H1 (cell line): ENCODE results near the gene MILR1. TPM values are rescaled to one million over a fixed set of nuclear protein-coding genes. Genes with fewer than 3 reads are reported as not detected.

ENCODE experiments used
- CTCF ChIA-PET: fragments of 300-600 bp; sonication (Branson Sonifier 250); formaldehyde crosslinking; loops from one replicate; lab custom pipeline; 2021; ENCODE audit not compliant: partially characterized antibody; lab: Charles Lee
- POLR2A ChIA-PET: fragments of 300-600 bp; sonication (Branson Sonifier 250); formaldehyde crosslinking; loops from one replicate; lab custom pipeline; 2021; ENCODE audit warnings: inconsistent platforms; ENCODE audit not compliant: partially characterized antibody; lab: Charles Lee
- DNase-seq, 2 experiments: peaks; one replicate each; pipeline versions ENCODE4 v3.0.0 to v3.0.0-alpha.2; 2010 to 2022; ENCODE audit warnings: low spot score in 2 of 2, low read depth in 1 of 2, mixed read lengths in 1 of 2
- FAIRE-seq: peaks from 2 replicates; lab custom pipeline; 2011; peaks lifted over from hg19 to GRCh38; lab: Jason Lieb, UNC
- H2AFZ ChIP-seq: 2 replicates; pipeline ENCODE4 v1.8.1; 2012; ENCODE audit warnings: low read length, inconsistent platforms
- H2AK5ac ChIP-seq: 2 replicates; pipeline ENCODE4 v1.6.1; 2013; ENCODE audit warnings: low read depth, low read length
- H2BK120ac ChIP-seq: replicated peaks from 2 replicates; pipeline ENCODE3; 2013; ENCODE audit warnings: low read depth, low read length, inconsistent platforms
- H2BK12ac ChIP-seq: 2 replicates; pipeline ENCODE4 v1.6.1; 2013; ENCODE audit warnings: low read depth, low read length
- H2BK15ac ChIP-seq: 2 replicates; pipeline ENCODE4 v1.6.1; 2013; ENCODE audit warnings: low read length
- H2BK20ac ChIP-seq: 2 replicates; pipeline ENCODE4 v1.6.1; 2013; ENCODE audit warnings: low read length
- H2BK5ac ChIP-seq: 2 replicates; pipeline ENCODE4 v1.6.1; 2013; ENCODE audit warnings: low read depth, low read length
- H3K14ac ChIP-seq: 2 replicates; pipeline ENCODE4 v1.6.1; 2013; ENCODE audit warnings: inconsistent platforms; ENCODE audit not compliant: insufficient read length
- H3K18ac ChIP-seq: 2 replicates; pipeline ENCODE4 v1.6.1; 2013; ENCODE audit warnings: low read length; ENCODE audit errors: extremely low read depth
- H3K23ac ChIP-seq: 2 replicates; pipeline ENCODE4 v1.6.1; 2013; ENCODE audit warnings: inconsistent platforms; ENCODE audit not compliant: insufficient read length
- H3K23me2 ChIP-seq: 2 replicates; pipeline ENCODE4 v1.6.1; 2013; ENCODE audit warnings: low read depth, low read length
- H3K27ac ChIP-seq: 2 replicates; pipeline ENCODE4 v1.6.1; 2011; ENCODE audit warnings: low read depth, low read length, inconsistent platforms
- H3K27me3 ChIP-seq, 4 experiments: replicated peaks in 1 of 4; 1 replicate in 1 of 4; 2 replicates in 3 of 4; pipeline versions ENCODE4 v1.6.1 to v1.8.1; 2011 to 2013; ENCODE audit warnings: low read length in 3 of 4, mild to moderate bottlenecking in 3 of 4, inconsistent platforms in 2 of 4, mixed read lengths in 2 of 4, moderate library complexity in 1 of 4; ENCODE audit not compliant: control insufficient read depth in 3 of 4, insufficient read depth in 3 of 4; ENCODE audit errors: extremely low read depth in 1 of 4
- H3K36me3 ChIP-seq, 4 experiments: 2 replicates each; pipeline versions ENCODE4 v1.6.1 to v1.8.1; 2011 to 2013; ENCODE audit warnings: mild to moderate bottlenecking in 4 of 4, low read length in 3 of 4, moderate library complexity in 2 of 4, control low read depth in 1 of 4, inconsistent platforms in 1 of 4; ENCODE audit not compliant: insufficient read depth in 4 of 4, control insufficient read depth in 2 of 4
- H3K4ac ChIP-seq: replicated peaks from 2 replicates; pipeline ENCODE3; 2013; ENCODE audit warnings: low read length, low read depth, mixed read lengths, inconsistent platforms; ENCODE audit not compliant: insufficient read length
- H3K4me1 ChIP-seq, 4 experiments: replicated peaks in 1 of 4; 1 replicate in 1 of 4; 2 replicates in 3 of 4; pipeline versions ENCODE4 v1.6.1 to v1.8.1; 2011 to 2013; ENCODE audit warnings: low read length in 3 of 4, inconsistent platforms in 2 of 4, mixed read lengths in 1 of 4; ENCODE audit not compliant: insufficient read depth in 4 of 4, control insufficient read depth in 3 of 4
- H3K4me2 ChIP-seq, 2 experiments: 2 replicates each; pipeline versions ENCODE4 v1.6.1 to v1.8.1; 2011 to 2013; ENCODE audit warnings: low read depth in 2 of 2, low read length in 2 of 2, control low read depth in 1 of 2, inconsistent platforms in 1 of 2, mild to moderate bottlenecking in 1 of 2; ENCODE audit not compliant: insufficient read depth in 1 of 2
- H3K4me3 ChIP-seq, 4 experiments: fragments of 200-600, 300-600 bp in 1 of 4; sonication (generic), shearing (Covaris generic), sonication (Bioruptor Twin) in 1 of 4; 2 replicates each; pipeline versions ENCODE4 v1.5.1 to v1.8.1; 2011 to 2016; ENCODE audit warnings: low read length in 4 of 4, low read depth in 3 of 4, control low read depth in 2 of 4, inconsistent platforms in 2 of 4, mild to moderate bottlenecking in 2 of 4, mixed read lengths in 1 of 4, moderate library complexity in 1 of 4; ENCODE audit not compliant: insufficient read depth in 2 of 4; ENCODE audit errors: extremely low read depth in 1 of 4
- H3K56ac ChIP-seq: replicated peaks from 2 replicates; pipeline ENCODE3; 2013; ENCODE audit warnings: low read depth, mild to moderate bottlenecking, mixed read lengths, low read length, inconsistent platforms; ENCODE audit not compliant: insufficient read length
- H3K79me1 ChIP-seq: 2 replicates; pipeline ENCODE4 v1.6.1; 2013; ENCODE audit warnings: low read depth, low read length, control low read depth
- H3K79me2 ChIP-seq, 2 experiments: 2 replicates each; pipeline versions ENCODE4 v1.6.1 to v1.8.1; 2012 to 2013; ENCODE audit warnings: low read length in 2 of 2, mild to moderate bottlenecking in 2 of 2, inconsistent platforms in 1 of 2; ENCODE audit not compliant: insufficient read depth in 2 of 2, control insufficient read depth in 1 of 2
- H3K9ac ChIP-seq, 4 experiments: replicated peaks in 1 of 4; 1 replicate in 1 of 4; 2 replicates in 3 of 4; pipeline versions ENCODE4 v1.6.1 to v1.8.1; 2011 to 2013; ENCODE audit warnings: low read depth in 3 of 4, low read length in 3 of 4, control low read depth in 2 of 4, mild to moderate bottlenecking in 2 of 4, moderate library complexity in 2 of 4, inconsistent platforms in 1 of 4; ENCODE audit errors: extremely low read depth in 1 of 4
- H3K9me3 ChIP-seq, 2 experiments: 2 replicates each; pipeline versions ENCODE4 v1.6.1 to v1.8.1; 2012 to 2013; ENCODE audit warnings: mild to moderate bottlenecking in 2 of 2, moderate library complexity in 2 of 2, control low read depth in 1 of 2, inconsistent platforms in 1 of 2, low read depth in 1 of 2, low read length in 1 of 2, mixed read lengths in 1 of 2; ENCODE audit not compliant: insufficient read depth in 2 of 2
- H4K20me1 ChIP-seq, 2 experiments: replicated peaks in 1 of 2; 2 replicates each; pipeline versions ENCODE3 to v1.8.1; 2011 to 2013; ENCODE audit warnings: inconsistent platforms in 2 of 2, low read length in 2 of 2, mild to moderate bottlenecking in 1 of 2; ENCODE audit not compliant: insufficient read depth in 2 of 2, control insufficient read depth in 1 of 2
- H4K5ac ChIP-seq: 2 replicates; pipeline ENCODE4 v1.6.1; 2013; ENCODE audit warnings: low read length, low read depth, mixed read lengths, inconsistent platforms; ENCODE audit not compliant: insufficient read length
- H4K8ac ChIP-seq: 2 replicates; pipeline ENCODE4 v1.8.0; 2013; ENCODE audit warnings: mild to moderate bottlenecking, moderate library complexity, low read length, inconsistent platforms; ENCODE audit not compliant: insufficient read depth; ENCODE audit errors: extremely low read depth
- H4K91ac ChIP-seq: replicated peaks from 2 replicates; pipeline ENCODE3; 2013; ENCODE audit warnings: low read length, mixed read lengths, inconsistent platforms; ENCODE audit not compliant: insufficient read length
- CREB1 ChIP-seq: IDR thresholded peaks from 2 replicates; pipeline ENCODE4 v1.6.1; 2012; ENCODE audit warnings: inconsistent platforms
- JUN ChIP-seq: IDR thresholded peaks from 2 replicates; pipeline ENCODE4 v1.6.1; 2011; ENCODE audit warnings: low read depth, mild to moderate bottlenecking, improper control_type of control experiment, low read length
- PHF8 ChIP-seq: fragments of 200-600 bp; sonication (generic); conservative IDR thresholded peaks from 2 replicates; pipeline ENCODE4 v1.7.1; 2012; ENCODE audit warnings: low read depth, mild to moderate bottlenecking, inconsistent platforms, low read length, moderate library complexity
- POLR2A ChIP-seq, 2 experiments: IDR thresholded peaks; 1 replicate in 1 of 2; 2 replicates in 1 of 2; pipeline ENCODE4 v1.6.1; 2011; ENCODE audit warnings: low read depth in 2 of 2, low read length in 2 of 2, mild to moderate bottlenecking in 2 of 2; ENCODE audit errors: control extremely low read depth in 1 of 2
- SAP30 ChIP-seq: fragments of 300-600 bp; sonication (generic); IDR thresholded peaks from 2 replicates; pipeline ENCODE4 v1.7.1; 2012; ENCODE audit warnings: low read length, moderate library complexity, mild to moderate bottlenecking, inconsistent platforms; ENCODE audit not compliant: insufficient read depth, insufficient replicate concordance
- WGBS, 2 experiments: shearing (Covaris generic) in 1 of 2; methylation state at CpG; one replicate each; pipeline versions ENCODE4 v1.1.6 to v1.1.7; 2013 to 2015; ENCODE audit warnings: low lambda C conversion rate in 2 of 2, mixed read lengths in 2 of 2, inconsistent platforms in 1 of 2, low coverage in 1 of 2, missing lambda C conversion rate in 1 of 2; ENCODE audit not compliant: insufficient replicate concordance in 2 of 2, insufficient coverage in 1 of 2, insufficient read length in 1 of 2; ENCODE audit errors: extremely low coverage in 1 of 2, missing lambda C conversion rate in 1 of 2; 5-methylcytosine and 5-hydroxymethylcytosine counted together
- polyA plus RNA-seq, 7 experiments: library from polyadenylated mRNA; depleted of rRNA in 3 of 7; stranded (reverse) in 5 of 7; unstranded in 2 of 7; fragments of >200 nt in 5 of 7; fragments of 200-250 nt in 2 of 7; gene quantifications; 1 replicate in 5 of 7; 2 replicates in 1 of 7; 4 replicates in 1 of 7; pipeline versions ENCODE4 v1.2.1 to v1.2.3, GENCODE V29; 2011 to 2013; ENCODE audit warnings: missing spikeins in 2 of 7, mixed read lengths in 2 of 7
- total RNA-seq: library from RNA; stranded (reverse); fragmentation: NEBNext Ultra II Directional; extraction: Animal tissue kit (Norgen Biotek cat#: 25700); gene quantifications from 2 replicates; pipeline ENCODE4 v1.2.1, GENCODE V29; 2021
- TF ChIP-seq, protein P1 (sequence below): IDR thresholded peaks from 2 replicates; pipeline ENCODE4 v1.6.1; 2012; ENCODE audit warnings: inconsistent platforms
- TF ChIP-seq, protein P2 (sequence below), 3 experiments: IDR thresholded peaks; 1 replicate in 2 of 3; 2 replicates in 1 of 3; pipeline versions ENCODE4 v1.5.1 to v1.6.1; 2011; ENCODE audit warnings: low read length in 3 of 3, mild to moderate bottlenecking in 3 of 3, inconsistent platforms in 2 of 3, low read depth in 1 of 3, moderate library complexity in 1 of 3; ENCODE audit not compliant: insufficient read depth in 1 of 3; ENCODE audit errors: control extremely low read depth in 1 of 3

The MILR1 gene
- total and polyA plus RNA-seq, 2 of the 8 experiments (the other 6 are each of a cell fraction or from before 2014, with no cell fraction given): not detected

DNA sequence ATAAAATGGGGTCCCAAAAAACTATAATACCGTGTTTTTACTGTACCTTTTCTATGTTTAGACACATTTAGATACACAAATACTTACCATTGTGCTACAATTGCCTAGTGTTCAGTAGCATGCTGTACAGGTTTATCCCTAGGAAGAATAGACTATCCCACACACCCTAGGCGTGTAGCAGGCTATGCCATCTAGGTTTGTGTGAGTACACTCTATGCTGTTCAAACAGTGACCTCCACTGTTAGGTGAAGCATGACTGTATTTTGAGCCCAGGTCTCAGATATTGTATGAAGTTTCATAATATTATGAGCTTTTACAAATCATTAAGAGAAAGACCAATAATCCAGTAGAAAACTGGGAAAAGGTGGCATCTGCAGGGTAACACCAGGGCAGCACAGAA lies 23.6 kb downstream of the MILR1 start:
- Histone ChIP-seq H3K23me2 (no peaks in the 10 kb centered on the region), H2BK15ac (no peak overlapping the region), H3K23ac (no peak overlapping the region), H3K18ac (no peak overlapping the region), H3K4me3 (no peak overlapping the region), H4K8ac (no peak overlapping the region; the same call in 1 of the 2 replicates), H2BK5ac (no peak overlapping the region), H3K14ac (no peak overlapping the region), H3K4ac (no peak overlapping the region), H4K20me1 (no peaks in the 10 kb centered on the region), H3K79me2 (no peaks in the 10 kb centered on the region)
- no peak for FAIRE-seq
- POLR2A ChIA-PET: no interaction called here
- TF ChIP-seq JUN (no peak), PHF8 (no peak), SAP30 (no peak), POLR2A (IDR thresholded peaks at IDR 0.05; ENCODE audit: control extremely low read depth in 1 of 2, low read depth in 2 of 2, low read length in 2 of 2) (no peak), CREB1 (no peak)
- TF ChIP-seq, protein P1, sequence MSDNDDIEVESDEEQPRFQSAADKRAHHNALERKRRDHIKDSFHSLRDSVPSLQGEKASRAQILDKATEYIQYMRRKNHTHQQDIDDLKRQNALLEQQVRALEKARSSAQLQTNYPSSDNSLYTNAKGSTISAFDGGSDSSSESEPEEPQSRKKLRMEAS: no peak
- TF ChIP-seq, protein P2, sequence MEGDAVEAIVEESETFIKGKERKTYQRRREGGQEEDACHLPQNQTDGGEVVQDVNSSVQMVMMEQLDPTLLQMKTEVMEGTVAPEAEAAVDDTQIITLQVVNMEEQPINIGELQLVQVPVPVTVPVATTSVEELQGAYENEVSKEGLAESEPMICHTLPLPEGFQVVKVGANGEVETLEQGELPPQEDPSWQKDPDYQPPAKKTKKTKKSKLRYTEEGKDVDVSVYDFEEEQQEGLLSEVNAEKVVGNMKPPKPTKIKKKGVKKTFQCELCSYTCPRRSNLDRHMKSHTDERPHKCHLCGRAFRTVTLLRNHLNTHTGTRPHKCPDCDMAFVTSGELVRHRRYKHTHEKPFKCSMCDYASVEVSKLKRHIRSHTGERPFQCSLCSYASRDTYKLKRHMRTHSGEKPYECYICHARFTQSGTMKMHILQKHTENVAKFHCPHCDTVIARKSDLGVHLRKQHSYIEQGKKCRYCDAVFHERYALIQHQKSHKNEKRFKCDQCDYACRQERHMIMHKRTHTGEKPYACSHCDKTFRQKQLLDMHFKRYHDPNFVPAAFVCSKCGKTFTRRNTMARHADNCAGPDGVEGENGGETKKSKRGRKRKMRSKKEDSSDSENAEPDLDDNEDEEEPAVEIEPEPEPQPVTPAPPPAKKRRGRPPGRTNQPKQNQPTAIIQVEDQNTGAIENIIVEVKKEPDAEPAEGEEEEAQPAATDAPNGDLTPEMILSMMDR (IDR thresholded peaks at IDR 0.05; ENCODE audit: control extremely low read depth in 1 of 3, insufficient read depth in 1 of 3, low read depth in 1 of 3, low read length in 3 of 3): no peak
- TF ChIP-seq, all 59 proteins: peak for 0
- no peak overlapping the region for H3K9ac ChIP-seq
- H4K91ac ChIP-seq: no peak overlapping the region
- no peak overlapping the region for H2AFZ ChIP-seq
- no peaks in the 10 kb centered on the region for H3K9me3 ChIP-seq
- WGBS, 2 experiments: 91% methylated on average over 2 of the region's 2 CpGs; no CpG with 5 or more reads in 1 of the 2 experiments
- H3K4me2 ChIP-seq: no peak overlapping the region
- peaks cover 0 to 4% (median under 1%) of the 10 kb centered on the region in 4 experiments; a peak in 3 of 8 replicates for H3K36me3 ChIP-seq
- H3K27ac ChIP-seq: no peak overlapping the region
- no peak overlapping the region for H2BK120ac ChIP-seq
- no peak overlapping the region for H2AK5ac ChIP-seq
- H2BK12ac ChIP-seq: no peak overlapping the region
- H2BK20ac ChIP-seq: no peak overlapping the region
- H3K79me1 ChIP-seq: no peaks in the 10 kb centered on the region
- no peak overlapping the region for H4K5ac ChIP-seq
- H3K4me1 ChIP-seq: peaks cover 0 to 5% (median 0%) of the 10 kb centered on the region in 4 experiments; a peak in 3 of 7 replicates
- no peak for DNase-seq
- H3K56ac ChIP-seq: no peak overlapping the region
- CTCF ChIA-PET: interaction anchor here (1.1 kb wide), 1 partner anchor 53 kb away, joined by 4 read pairs; no protein-coding TSS in a partner anchor
- H3K27me3 ChIP-seq: no peaks in the 10 kb centered on the region
